IPS DF 6.9 (cell line): ENCODE measurements around the gene CXCL11.

ENCODE experiments used
- DNase-seq: peaks from one replicate; pipeline ENCODE4 v3.0.0-alpha.2; 2013; ENCODE audit warnings: low read depth, low spot score
- H3K27ac ChIP-seq: one replicate; pipeline ENCODE4 v1.5.1; 2013; ENCODE audit warnings: low read length, control low read depth
- H3K27me3 ChIP-seq: 2 replicates; pipeline ENCODE4 v1.6.1; 2013; ENCODE audit warnings: mild to moderate bottlenecking, low read length; ENCODE audit not compliant: control insufficient read depth, insufficient read depth
- H3K36me3 ChIP-seq: 2 replicates; pipeline ENCODE4 v1.6.1; 2013; ENCODE audit warnings: low read length; ENCODE audit not compliant: control insufficient read depth, insufficient read depth
- H3K4me1 ChIP-seq: 2 replicates; pipeline ENCODE4 v1.6.1; 2013; ENCODE audit warnings: low read length; ENCODE audit not compliant: control insufficient read depth, insufficient read depth
- H3K4me3 ChIP-seq: 2 replicates; pipeline ENCODE4 v1.5.1; 2013; ENCODE audit warnings: mild to moderate bottlenecking, low read length
- H3K9me3 ChIP-seq: 2 replicates; pipeline ENCODE4 v1.6.1; 2013; ENCODE audit warnings: low read length, inconsistent platforms; ENCODE audit not compliant: control insufficient read depth, insufficient read depth
- WGBS: extraction: QIAGEN DNeasy Blood & Tissue Kit; methylation state at CpG from one replicate; pipeline ENCODE4 v1.1.7; 2013; ENCODE audit warnings: mixed read lengths, missing lambda C conversion rate; ENCODE audit not compliant: insufficient read length, insufficient coverage; 5-methylcytosine and 5-hydroxymethylcytosine counted together

The CXCL11 gene

DNA sequence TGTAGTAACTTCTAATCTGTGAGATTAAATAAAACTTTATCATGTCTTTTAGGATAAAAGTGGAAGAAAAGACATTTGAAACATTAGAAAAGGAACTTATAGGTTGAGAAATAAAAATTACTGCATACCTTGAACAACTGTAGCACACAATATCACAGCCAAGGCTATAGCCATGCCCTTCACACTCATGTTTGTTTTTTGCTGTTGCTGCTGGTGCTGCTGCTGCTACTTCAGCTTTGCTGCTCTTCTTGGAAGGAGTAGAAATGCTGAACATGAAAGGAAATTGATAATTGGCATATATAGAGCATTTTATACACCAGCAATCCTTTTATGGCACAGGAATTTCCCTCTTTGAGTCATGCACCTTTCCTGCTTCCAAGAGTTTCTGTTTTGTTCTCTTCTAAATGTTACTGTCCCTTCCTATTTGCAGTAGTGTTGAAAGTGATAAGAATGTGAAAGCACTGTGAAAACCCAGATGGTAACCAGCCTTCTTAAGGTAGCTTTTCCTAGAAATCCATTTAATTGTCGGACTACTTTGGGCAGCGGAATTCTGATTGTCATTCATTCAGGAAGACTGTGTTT is at the start of gene CXCL11:
Gene CXCL11, minus strand, starts transcription at position 272 of the 582 bp plus-strand sequence. Its CDS starts 83 bp downstream, at position 189.
- no CpG with 5 or more reads among the region's 2 CpGs for WGBS
- no peak within 1 kb of the TSS for H3K4me3 ChIP-seq

DNA sequence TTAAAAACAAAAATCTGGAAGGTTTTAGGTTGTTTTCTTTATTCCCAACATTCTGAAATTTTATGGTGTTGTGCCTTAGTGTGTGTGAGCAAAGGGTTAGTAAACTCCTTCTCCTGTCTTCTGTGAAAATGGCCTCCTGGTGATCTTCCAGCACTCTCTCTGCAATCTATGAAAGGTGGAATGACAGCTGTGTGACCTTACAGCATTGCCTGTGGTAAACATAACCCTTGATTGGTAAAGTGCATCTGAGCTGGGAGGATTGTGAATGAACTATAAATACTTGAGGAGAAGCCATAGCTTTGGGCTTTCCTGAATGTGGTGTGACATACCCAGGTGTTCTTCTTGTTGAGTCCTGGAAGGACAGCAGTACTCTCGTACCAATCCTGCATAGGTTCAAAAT is 48.7 kb upstream of the CXCL11 start:
- DNase-seq: no peak
- Histone ChIP-seq H3K9me3 (no peaks in the 10 kb centered on the region), H3K4me1 (no peaks in the 10 kb centered on the region), H3K27ac (no peak overlapping the region), H3K27me3 (no peaks in the 10 kb centered on the region), H3K4me3 (no peak overlapping the region), H3K36me3 (no peaks in the 10 kb centered on the region)
- no CpG with 5 or more reads among the region's 1 CpG for WGBS

More for the DNA sequence above, at the start of gene CXCL11:
- no peaks in the 10 kb centered on the region for H3K9me3 ChIP-seq
- H3K27ac ChIP-seq: no peak within 1 kb of the TSS
- no peaks in the 10 kb centered on the region for H3K4me1 ChIP-seq
- DNase-seq: no peak
- H3K27me3 ChIP-seq: no peaks in the 10 kb centered on the region
- H3K36me3 ChIP-seq: no peaks in the 10 kb centered on the region

DNA sequence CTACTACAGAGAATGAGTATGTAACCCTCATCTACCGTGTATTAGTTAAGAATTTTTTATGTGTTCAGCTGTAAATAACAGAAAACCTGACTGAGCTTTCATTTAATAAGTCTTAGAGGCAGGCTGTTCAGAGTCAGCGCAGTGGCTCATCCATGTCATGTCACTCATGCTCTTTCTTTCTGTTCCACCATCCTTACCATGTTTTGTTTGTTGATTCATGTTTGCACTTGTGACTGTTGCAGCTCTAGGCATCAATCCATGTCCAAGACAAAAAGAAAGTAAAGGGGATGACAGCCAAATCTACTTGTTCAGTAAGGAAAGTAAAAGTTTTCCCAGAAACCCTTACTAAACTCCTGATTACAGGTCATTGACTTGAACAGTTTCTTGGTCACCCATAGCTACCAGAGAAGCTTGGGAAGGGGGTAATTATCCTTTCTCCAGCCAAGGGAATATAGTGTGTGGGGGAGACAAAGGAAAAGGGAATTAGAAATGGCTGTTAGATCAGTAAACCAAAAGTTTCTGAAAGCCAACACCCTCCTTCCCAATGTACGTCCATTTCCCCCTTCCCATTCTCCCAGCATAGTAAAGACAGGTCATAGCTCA is 47.6 kb upstream of the CXCL11 start:
- Histone ChIP-seq H3K36me3 (no peaks in the 10 kb centered on the region), H3K27me3 (no peaks in the 10 kb centered on the region), H3K9me3 (no peaks in the 10 kb centered on the region), H3K4me3 (no peak overlapping the region), H3K4me1 (no peaks in the 10 kb centered on the region), H3K27ac (no peak overlapping the region)
- DNase-seq: no peak
- no CpG with 5 or more reads among the region's 3 CpGs for WGBS

DNA sequence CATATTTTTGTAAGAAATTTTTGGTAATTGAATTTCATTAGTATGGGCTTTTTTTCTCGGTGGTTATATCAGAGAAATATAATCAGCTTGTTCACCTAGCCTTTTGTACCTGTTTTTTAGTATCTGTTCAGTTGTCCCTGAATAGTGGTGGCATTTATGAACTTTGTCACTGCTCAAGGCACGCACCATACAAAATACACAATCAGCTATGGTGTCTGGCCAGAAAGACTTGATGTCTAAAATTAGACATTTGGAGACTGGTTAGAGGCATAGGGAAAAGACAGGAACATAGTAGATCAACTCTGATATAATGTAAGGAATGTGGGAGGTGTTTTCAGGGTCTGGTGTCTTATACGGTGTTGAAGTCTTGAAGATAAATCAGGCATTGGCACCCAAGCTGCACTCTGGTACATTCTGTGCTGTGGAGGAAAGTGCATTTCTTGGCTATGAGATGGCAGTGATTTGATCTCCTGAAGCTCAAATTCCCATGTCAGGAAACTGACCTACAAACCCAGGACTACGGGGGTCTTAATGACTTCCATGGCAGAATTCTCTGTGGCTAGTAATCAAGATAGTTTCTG is 42.3 kb upstream of the CXCL11 start:
- Histone ChIP-seq H3K4me1 (peaks cover 1% of the 10 kb centered on the region; the same call in 1 of the 2 replicates), H3K9me3 (no peaks in the 10 kb centered on the region), H3K36me3 (no peaks in the 10 kb centered on the region), H3K4me3 (no peak overlapping the region), H3K27ac (no peak overlapping the region), H3K27me3 (no peaks in the 10 kb centered on the region)
- no CpG with 5 or more reads among the region's 4 CpGs for WGBS
- DNase-seq: no peak

DNA sequence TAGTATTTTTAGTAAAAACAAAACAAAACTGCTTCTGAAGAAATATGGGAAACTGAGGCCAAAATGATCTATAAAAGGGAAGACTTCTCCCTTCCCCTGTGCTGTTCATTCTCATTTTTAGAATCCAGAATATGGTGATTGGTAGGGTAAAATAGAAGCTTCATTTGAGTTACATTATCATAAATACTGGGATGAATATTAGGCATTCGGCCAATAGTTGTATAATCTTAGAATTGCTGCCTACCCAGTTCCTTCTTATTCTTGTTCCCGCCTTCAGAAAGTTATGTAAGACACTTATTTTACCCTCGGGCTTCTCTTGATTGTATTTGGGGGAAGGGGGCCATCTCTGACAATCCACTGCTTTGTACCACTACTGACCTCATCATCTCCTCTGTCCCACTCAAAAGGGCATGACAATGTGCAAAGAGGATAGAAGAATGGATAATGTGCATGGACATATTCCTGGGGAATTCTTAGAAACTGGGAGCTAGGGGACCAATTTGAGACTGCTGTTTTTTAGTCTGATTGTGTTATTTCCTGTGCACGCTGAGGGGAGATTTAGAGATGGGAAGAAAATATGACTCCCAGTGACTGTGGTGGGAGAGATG is 39.2 kb upstream of the CXCL11 start:
- no CpG with 5 or more reads among the region's 4 CpGs for WGBS
- no peak overlapping the region for H3K27ac ChIP-seq
- no peaks in the 10 kb centered on the region for H3K36me3 ChIP-seq
- H3K27me3 ChIP-seq: no peaks in the 10 kb centered on the region
- H3K4me3 ChIP-seq: no peak overlapping the region
- H3K4me1 ChIP-seq: peaks cover 1% of the 10 kb centered on the region; the same call in 1 of the 2 replicates
- no peak for DNase-seq
- H3K9me3 ChIP-seq: no peaks in the 10 kb centered on the region

DNA sequence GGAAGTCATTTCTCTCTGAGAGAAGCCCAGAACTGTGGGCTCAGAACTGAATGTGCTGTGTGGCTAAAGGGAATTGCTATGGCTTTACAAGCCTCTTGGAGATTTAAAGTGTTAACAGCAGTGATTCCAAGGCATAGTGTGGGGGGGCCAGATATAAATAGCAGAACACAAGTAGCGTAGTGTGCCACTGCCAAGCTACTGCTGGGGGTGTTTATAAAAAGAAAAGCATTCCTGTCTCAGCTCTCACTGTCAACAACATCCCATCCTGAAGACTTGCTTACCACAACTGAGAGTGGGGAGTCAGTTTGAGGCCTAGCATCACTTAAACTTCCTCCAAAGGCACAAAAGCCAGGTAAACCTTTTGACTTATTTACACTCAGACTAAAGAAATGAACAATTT is 38.6 kb upstream of the CXCL11 start, which contains the start of gene ART3:
Gene ART3, plus strand, starts transcription at position 242 of the 400 bp plus-strand sequence. CDS start 1,181 bp downstream, outside the sequence.
- no peak for DNase-seq
- no CpG with 5 or more reads among the region's 1 CpG for whole genome bisulfite sequencing
- Histone ChIP-seq H3K36me3 (no peaks in the 10 kb centered on the region), H3K4me3 (no peak within 1 kb of the TSS), H3K27me3 (no peaks in the 10 kb centered on the region), H3K27ac (no peak within 1 kb of the TSS), H3K4me1 (peaks cover 1% of the 10 kb centered on the region; the same call in 1 of the 2 replicates), H3K9me3 (no peaks in the 10 kb centered on the region)

DNA sequence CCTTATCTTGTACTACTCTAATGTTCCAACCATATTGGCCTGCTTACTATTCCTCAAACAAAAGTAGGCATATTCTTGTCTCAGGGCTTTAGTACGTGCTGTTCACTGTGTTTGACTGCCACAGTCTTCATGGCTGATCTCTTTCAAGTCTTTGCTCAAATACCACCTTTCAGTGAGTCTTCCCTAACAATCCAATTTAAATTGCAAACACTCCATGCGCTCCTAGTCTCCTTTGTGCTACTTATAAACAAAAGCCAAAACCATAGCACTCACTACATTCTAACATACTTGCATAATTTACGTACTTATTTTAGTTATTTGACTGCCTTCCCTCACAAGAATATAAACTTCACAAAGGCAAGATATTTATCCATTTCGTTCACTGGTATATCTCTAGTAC is 36.9 kb upstream of the CXCL11 start:
- DNase-seq: no peak
- H3K9me3 ChIP-seq: no peaks in the 10 kb centered on the region
- no CpG with 5 or more reads among the region's 4 CpGs for WGBS
- H3K4me1 ChIP-seq: peaks cover 1% of the 10 kb centered on the region; the same call in 1 of the 2 replicates
- no peak overlapping the region for H3K4me3 ChIP-seq
- H3K36me3 ChIP-seq: no peaks in the 10 kb centered on the region
- no peak overlapping the region for H3K27ac ChIP-seq
- no peaks in the 10 kb centered on the region for H3K27me3 ChIP-seq

DNA sequence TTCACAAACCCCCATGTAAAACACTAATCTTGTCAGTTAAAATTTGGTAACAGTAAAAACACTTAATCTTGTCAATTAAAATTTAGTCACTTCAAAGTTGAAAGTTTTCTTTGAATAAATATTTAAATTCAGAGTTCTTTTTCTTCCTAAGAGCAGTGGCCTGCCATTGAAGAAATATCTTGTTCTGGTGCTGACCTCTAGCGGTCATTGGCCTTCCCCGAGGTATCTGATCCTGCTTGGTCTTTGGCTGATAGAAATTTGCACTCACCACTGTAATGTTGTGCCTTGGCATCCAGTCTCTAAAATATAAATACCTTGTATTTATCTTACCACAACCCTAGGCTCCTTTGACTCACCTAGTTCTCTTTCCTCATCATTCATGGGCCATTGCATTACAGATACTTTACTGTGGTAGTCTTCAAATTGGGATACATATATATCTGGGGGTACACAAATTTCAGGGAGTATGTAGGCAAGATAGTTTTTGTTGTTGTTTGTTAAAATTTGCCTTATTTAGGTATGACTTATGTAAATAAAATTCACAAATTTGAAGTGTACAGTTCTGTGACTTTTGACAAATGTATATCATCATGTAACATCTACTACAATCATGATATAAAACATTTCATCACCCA is 31.9 kb upstream of the CXCL11 start:
- no peaks in the 10 kb centered on the region for H3K27me3 ChIP-seq
- H3K4me1 ChIP-seq: no peaks in the 10 kb centered on the region; the same call in 1 of the 2 replicates
- no peak for DNase-seq
- WGBS: no CpG with 5 or more reads among the region's 2 CpGs
- H3K36me3 ChIP-seq: no peaks in the 10 kb centered on the region
- no peaks in the 10 kb centered on the region for H3K9me3 ChIP-seq
- H3K27ac ChIP-seq: no peak overlapping the region
- H3K4me3 ChIP-seq: no peak overlapping the region

DNA sequence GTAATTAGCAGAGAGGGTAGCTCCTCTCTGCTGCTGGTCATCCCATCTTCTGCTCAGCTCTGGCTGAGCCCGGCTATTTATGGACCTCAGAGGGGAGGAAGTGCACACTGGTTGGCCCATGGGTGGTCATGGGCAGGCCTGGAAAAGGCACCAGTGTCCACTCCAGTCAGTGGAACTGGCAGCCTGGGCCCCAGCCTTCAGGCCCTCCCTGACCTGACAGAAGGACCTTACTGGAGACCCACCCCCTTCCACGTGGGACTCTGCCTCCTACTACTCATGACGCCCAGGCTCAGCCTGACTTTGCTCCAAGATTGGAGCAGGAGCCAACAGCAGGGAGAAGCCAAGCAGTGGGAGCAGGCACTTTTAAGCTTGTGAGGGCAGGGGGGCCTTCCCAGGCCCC is 30.7 kb upstream of the CXCL11 start:
- no peak for DNase-seq
- H3K27ac ChIP-seq: no peak overlapping the region
- no peaks in the 10 kb centered on the region for H3K36me3 ChIP-seq
- WGBS: no CpG with 5 or more reads among the region's 3 CpGs
- H3K4me3 ChIP-seq: no peak overlapping the region
- H3K9me3 ChIP-seq: no peaks in the 10 kb centered on the region
- no peaks in the 10 kb centered on the region for H3K4me1 ChIP-seq
- no peaks in the 10 kb centered on the region for H3K27me3 ChIP-seq

DNA sequence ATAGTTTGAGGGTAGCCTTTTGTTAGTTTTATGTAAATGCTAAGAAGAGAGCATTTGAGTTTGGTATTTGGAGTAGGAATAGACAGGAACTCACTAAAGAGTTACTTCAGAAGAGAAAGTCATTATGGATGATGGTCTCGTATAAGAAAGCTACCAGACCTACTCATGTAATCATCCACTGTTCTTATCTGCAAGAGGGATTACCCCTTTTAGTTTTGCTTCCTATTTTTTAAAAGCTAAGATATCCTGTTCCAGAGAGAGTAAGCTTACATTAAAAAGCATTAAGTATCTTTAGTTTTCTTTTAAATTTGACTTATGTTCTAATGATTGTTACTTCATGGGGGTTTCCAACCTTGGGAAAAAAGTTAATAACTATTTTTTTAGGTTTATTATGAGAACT is 26.1 kb upstream of the CXCL11 start:
- no peaks in the 10 kb centered on the region for H3K27me3 ChIP-seq
- no peak overlapping the region for H3K4me3 ChIP-seq
- H3K36me3 ChIP-seq: no peaks in the 10 kb centered on the region
- H3K9me3 ChIP-seq: no peaks in the 10 kb centered on the region
- no peak overlapping the region for H3K27ac ChIP-seq
- no CpG with 5 or more reads among the region's 1 CpG for WGBS
- no peaks in the 10 kb centered on the region for H3K4me1 ChIP-seq
- no peak for DNase-seq
